Thoracic aorta (tissue), 2 donors: Measurements from ENCODE around the gene ANO7. TPM values are rescaled to one million over a fixed set of nuclear protein-coding genes. Genes with fewer than 3 reads are reported as not detected.

Experiments used
- ATAC-seq: fragments of 150-250 bp; one replicate; pipeline ENCODE4 v1.8.0; 2017; ENCODE audit warnings: low read depth; ENCODE audit not compliant: insufficient number of reproducible peaks, low FRiP score
- DNase-seq: peaks from one replicate; pipeline ENCODE4 v3.0.0-alpha.2; 2020; ENCODE audit warnings: low spot score
- H3K27ac ChIP-seq, 2 donors: fragments of 200-600 bp; sonication (generic); 1 replicate in 1 of 2; 2 replicates in 1 of 2; pipeline ENCODE4 v1.5.1; 2016; ENCODE audit warnings: mild to moderate bottlenecking in 2 of 2, moderate library complexity in 2 of 2
- H3K27me3 ChIP-seq: fragments of 200-600 bp; sonication (generic); replicated peaks from 2 replicates; pipeline ENCODE4 v1.6.0; 2016; ENCODE audit warnings: mild to moderate bottlenecking; ENCODE audit not compliant: insufficient read depth
- H3K36me3 ChIP-seq: fragments of 200-600 bp; sonication (generic); one replicate; pipeline ENCODE4 v1.5.1; 2016
- H3K4me1 ChIP-seq, 2 donors: fragments of 200-600 bp; sonication (generic); 1 replicate in 1 of 2; 2 replicates in 1 of 2; pipeline versions ENCODE4 v1.5.1 to v1.6.0; 2016; ENCODE audit warnings: low read depth in 2 of 2, mild to moderate bottlenecking in 1 of 2; ENCODE audit not compliant: control insufficient read depth in 1 of 2
- H3K4me3 ChIP-seq: fragments of 200-600 bp; sonication (generic); 2 replicates; pipeline ENCODE4 v1.5.1; 2016; ENCODE audit warnings: mild to moderate bottlenecking
- H3K9me3 ChIP-seq: fragments of 200-600 bp; sonication (generic); 2 replicates; pipeline ENCODE4 v1.5.1; 2016
- CTCF ChIP-seq: fragments of 200-600 bp; sonication (generic); IDR thresholded peaks from one replicate; pipeline ENCODE4 v1.5.1; 2019; ENCODE audit warnings: antibody characterized with exemption
- total RNA-seq, 2 donors: library from RNA; depleted of rRNA; stranded (reverse); fragments of >200 nt; gene quantifications; one replicate each; pipeline versions ENCODE4 v1.1.0 to v1.2.3, GENCODE V29; 2016

ANO7 gene
- total RNA-seq, 2 donors from 2014 or later: 0.27 to 1.2 TPM

- no peaks in the 10 kb centered on the region for H3K36me3 ChIP-seq
- DNase-seq (no peak), ATAC-seq (peak; percentile 0)
- H3K9me3 ChIP-seq: no peaks in the 10 kb centered on the region
- no peak for TF ChIP-seq CTCF
- H3K4me1 ChIP-seq: peaks cover 0 to 12% of the 10 kb centered on the region in 2 donors
- H3K27me3 ChIP-seq: no peaks in the 10 kb centered on the region
- H3K27ac ChIP-seq: no peak overlapping the region
- H3K4me3 ChIP-seq: peak overlapping the region; percentile 99
Observed at GRCh38 chr2:241149675-241149924, 38.9 kb upstream of the ANO7 start.

GRCh38 chr2:241149925-241150659, 38.4 kb upstream of the ANO7 start, which contains the start of gene PPP1R7:
Gene PPP1R7 (plus strand): TSS chr2:241150467. CDS start chr2:241150496, 29 bp downstream.
- TF ChIP-seq CTCF: no peak
- peak within 1 kb of the TSS; percentile 99 for H3K4me3 ChIP-seq
- no peaks in the 10 kb centered on the region for H3K36me3 ChIP-seq
- peak within 1 kb of the TSS; percentile 67 to 79 for H3K27ac ChIP-seq
- H3K27me3 ChIP-seq: no peaks in the 10 kb centered on the region
- ATAC-seq (peak; percentile 78), DNase-seq (peak; percentile 81)
- H3K4me1 ChIP-seq: peaks cover 0 to 12% of the 10 kb centered on the region in 2 donors
- H3K9me3 ChIP-seq: no peaks in the 10 kb centered on the region

GRCh38 chr2:241150660-241151530, 37.6 kb upstream of the ANO7 start:
- peak overlapping the region; percentile 67 to 79 for H3K27ac ChIP-seq
- DNase-seq (no peak), ATAC-seq (no peak)
- no peaks in the 10 kb centered on the region for H3K27me3 ChIP-seq
- no peaks in the 10 kb centered on the region for H3K9me3 ChIP-seq
- peaks cover 0 to 12% of the 10 kb centered on the region in 2 donors for H3K4me1 ChIP-seq
- peak overlapping the region; percentile 99 for H3K4me3 ChIP-seq
- H3K36me3 ChIP-seq: no peaks in the 10 kb centered on the region
- TF ChIP-seq CTCF: no peak

- ATAC-seq (no peak), DNase-seq (no peak)
- Histone ChIP-seq H3K4me3 (no peak overlapping the region), H3K27me3 (no peaks in the 10 kb centered on the region), H3K9me3 (no peaks in the 10 kb centered on the region), H3K4me1 (peaks cover 0 to 12% of the 10 kb centered on the region in 2 donors), H3K36me3 (peaks cover 3% of the 10 kb centered on the region), H3K27ac (no peak overlapping the region)
- no peak for TF ChIP-seq CTCF
Observed at GRCh38 chr2:241151934-241152660, 36.4 kb upstream of the ANO7 start.

- Histone ChIP-seq H3K4me3 (no peak overlapping the region), H3K27ac (no peak overlapping the region), H3K27me3 (no peaks in the 10 kb centered on the region), H3K36me3 (peaks cover 16% of the 10 kb centered on the region), H3K4me1 (peaks cover 0 to 8% of the 10 kb centered on the region in 2 donors), H3K9me3 (no peaks in the 10 kb centered on the region)
- DNase-seq: no peak
- ATAC-seq: no peak
- TF ChIP-seq CTCF: no peak
Observed at GRCh38 chr2:241153616-241154015, 34.9 kb upstream of the ANO7 start.
